ENCODE results near the gene PDGFC. TPM values are rescaled to one million over a fixed set of nuclear protein-coding genes. Genes with fewer than 3 reads are reported as not detected.

Gene PDGFC
- total and polyA plus RNA-seq, 9 donors = 18.6 to 58.0 (median 36.2) TPM

- WGBS, 3 donors = 96 to 100% (median 97%) methylated on average over 3 of the region's 3 CpGs
- H3K27ac ChIP-seq = no peak overlapping the region
- no peaks in the 10 kb centered on the region for H3K27me3 ChIP-seq
- no peak overlapping the region for H3K4me3 ChIP-seq
- H3K4me1 ChIP-seq (ENCODE audit: insufficient read depth) = peaks cover 7% of the 10 kb centered on the region
- no peak for TF ChIP-seq POLR2A (IDR thresholded peaks at IDR 0.05)
- TF ChIP-seq, protein P1, sequence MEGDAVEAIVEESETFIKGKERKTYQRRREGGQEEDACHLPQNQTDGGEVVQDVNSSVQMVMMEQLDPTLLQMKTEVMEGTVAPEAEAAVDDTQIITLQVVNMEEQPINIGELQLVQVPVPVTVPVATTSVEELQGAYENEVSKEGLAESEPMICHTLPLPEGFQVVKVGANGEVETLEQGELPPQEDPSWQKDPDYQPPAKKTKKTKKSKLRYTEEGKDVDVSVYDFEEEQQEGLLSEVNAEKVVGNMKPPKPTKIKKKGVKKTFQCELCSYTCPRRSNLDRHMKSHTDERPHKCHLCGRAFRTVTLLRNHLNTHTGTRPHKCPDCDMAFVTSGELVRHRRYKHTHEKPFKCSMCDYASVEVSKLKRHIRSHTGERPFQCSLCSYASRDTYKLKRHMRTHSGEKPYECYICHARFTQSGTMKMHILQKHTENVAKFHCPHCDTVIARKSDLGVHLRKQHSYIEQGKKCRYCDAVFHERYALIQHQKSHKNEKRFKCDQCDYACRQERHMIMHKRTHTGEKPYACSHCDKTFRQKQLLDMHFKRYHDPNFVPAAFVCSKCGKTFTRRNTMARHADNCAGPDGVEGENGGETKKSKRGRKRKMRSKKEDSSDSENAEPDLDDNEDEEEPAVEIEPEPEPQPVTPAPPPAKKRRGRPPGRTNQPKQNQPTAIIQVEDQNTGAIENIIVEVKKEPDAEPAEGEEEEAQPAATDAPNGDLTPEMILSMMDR (IDR thresholded peaks at IDR 0.05) = no peak
- no peak for TF ChIP-seq EP300 (IDR thresholded peaks at IDR 0.05)
- DNase-seq = no peak
- intact Hi-C loops (cut with DNase I) = no loop called here
- H3K36me3 ChIP-seq = no peaks in the 10 kb centered on the region
- no peaks in the 10 kb centered on the region for H3K9me3 ChIP-seq
Measured at GRCh38 chr4:156784970-156785369, 186.6 kb downstream of the PDGFC start.

DNA sequence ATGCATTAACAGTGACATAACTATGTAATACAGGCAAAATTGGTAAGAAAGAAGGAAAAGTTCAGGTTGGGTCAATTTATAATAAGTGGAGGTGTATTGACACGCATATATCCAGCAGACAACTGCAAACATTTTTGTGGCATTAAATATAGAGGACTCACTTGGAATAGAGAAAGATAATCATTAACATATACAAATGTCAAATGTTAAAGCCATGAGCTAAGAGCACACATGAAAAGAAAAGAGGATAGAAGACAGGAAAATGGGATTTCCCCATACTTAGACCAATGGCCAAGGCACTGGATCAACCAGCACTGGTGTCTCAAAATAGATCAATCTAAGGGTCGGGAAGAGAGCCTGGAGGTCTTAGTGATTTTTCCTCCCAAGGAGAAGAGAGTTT lies 187.6 kb downstream of the PDGFC start:
- Histone ChIP-seq H3K4me1 (ENCODE audit: insufficient read depth) (peaks cover 4% of the 10 kb centered on the region), H3K27ac (no peak overlapping the region), H3K36me3 (no peaks in the 10 kb centered on the region), H3K4me3 (no peak overlapping the region), H3K27me3 (no peaks in the 10 kb centered on the region), H3K9me3 (no peaks in the 10 kb centered on the region)
- 98 to 99% (median 99%) methylated on average over 2 of the region's 2 CpGs for WGBS, 3 donors
- DNase-seq = no peak
- intact Hi-C loops (cut with DNase I) = no loop called here
- TF ChIP-seq, protein P1 (IDR thresholded peaks at IDR 0.05) = no peak
- no peak for TF ChIP-seq POLR2A (IDR thresholded peaks at IDR 0.05)
- no peak for TF ChIP-seq EP300 (IDR thresholded peaks at IDR 0.05)

DNA sequence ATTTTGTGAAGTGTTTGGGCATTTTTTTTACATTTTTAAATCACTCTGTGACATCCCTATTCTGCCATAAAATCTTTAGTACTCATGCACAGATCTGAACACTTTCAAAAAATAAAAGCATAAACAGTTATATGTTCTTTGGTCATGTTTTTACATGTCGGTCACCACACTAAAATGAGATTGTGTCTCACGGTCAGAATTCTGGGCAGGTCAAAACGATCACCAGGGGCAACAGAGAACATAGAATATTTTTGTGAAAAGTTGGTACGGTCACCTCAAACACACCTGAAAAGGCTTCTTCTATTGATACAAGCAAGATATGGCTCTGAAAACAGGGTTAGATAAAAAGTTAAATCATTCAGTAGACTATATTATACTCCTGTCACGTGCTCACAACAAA lies 189.1 kb downstream of the PDGFC start:
- no peak overlapping the region for H3K27ac ChIP-seq

DNA sequence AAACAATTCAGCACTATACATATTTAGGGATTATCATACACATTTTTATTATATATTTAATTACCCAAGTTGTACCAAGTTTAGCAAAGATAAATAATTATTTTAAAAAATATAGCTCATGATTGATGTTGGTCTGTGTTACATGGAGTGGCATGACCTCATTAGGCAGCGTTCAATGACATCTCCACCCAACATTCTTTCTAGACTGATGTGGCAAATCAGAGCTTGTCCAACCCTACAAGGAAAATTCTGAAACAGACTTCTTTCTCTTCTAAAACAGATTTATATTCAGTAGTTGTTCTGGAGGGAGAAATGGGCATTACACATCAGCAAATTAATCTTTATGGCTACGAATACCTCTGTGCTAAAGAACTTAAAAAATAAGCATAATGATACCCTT lies 189.7 kb downstream of the PDGFC start:
- WGBS, 3 donors = 90 to 93% (median 90%) methylated on average over 2 of the region's 2 CpGs
- TF ChIP-seq EP300 (IDR thresholded peaks at IDR 0.05) (no peak), POLR2A (IDR thresholded peaks at IDR 0.05) (no peak)
- TF ChIP-seq, protein P1 (IDR thresholded peaks at IDR 0.05) = no peak
- DNase-seq = no peak

More for the DNA sequence above, 189.1 kb downstream of the PDGFC start:
- TF ChIP-seq EP300 (IDR thresholded peaks at IDR 0.05) (no peak), POLR2A (IDR thresholded peaks at IDR 0.05) (no peak)
- TF ChIP-seq, protein P1 (IDR thresholded peaks at IDR 0.05) = no peak
- H3K4me3 ChIP-seq = no peak overlapping the region
- 93 to 97% (median 94%) methylated on average over 5 of the region's 5 CpGs for WGBS, 3 donors
- DNase-seq = no peak
- H3K9me3 ChIP-seq = no peaks in the 10 kb centered on the region
- no peaks in the 10 kb centered on the region for H3K36me3 ChIP-seq
- H3K27me3 ChIP-seq = no peaks in the 10 kb centered on the region
- intact Hi-C loops (cut with DNase I) = no loop called here
- H3K4me1 ChIP-seq (ENCODE audit: insufficient read depth) = no peaks in the 10 kb centered on the region

More for the DNA sequence above, 189.7 kb downstream of the PDGFC start:
- Histone ChIP-seq H3K27me3 (no peaks in the 10 kb centered on the region), H3K27ac (no peak overlapping the region), H3K36me3 (no peaks in the 10 kb centered on the region), H3K4me1 (ENCODE audit: insufficient read depth) (no peaks in the 10 kb centered on the region), H3K9me3 (no peaks in the 10 kb centered on the region), H3K4me3 (no peak overlapping the region)
- intact Hi-C loops (cut with DNase I) = no loop called here
